Astrocyte (in vitro differentiated cells and primary cell): ENCODE results near the gene TUBB. TPM values are rescaled to one million over a fixed set of nuclear protein-coding genes. Genes with fewer than 3 reads are reported as not detected.
A peak's percentile ranks its signal among the peaks of the same experiment; 100 is the strongest.

ENCODE experiments used
- DNase-seq: peaks from one replicate; pipeline ENCODE4 v3.0.0-alpha.2; 2010; ENCODE audit warnings: low read depth
- FAIRE-seq: peaks from 2 replicates; lab custom pipeline; 2011; peaks lifted over from hg19 to GRCh38; lab: Jason Lieb, UNC
- H2AFZ ChIP-seq: 2 replicates; pipeline ENCODE4 v1.6.0; 2012; ENCODE audit warnings: low read depth, low read length, inconsistent platforms
- H3K27ac ChIP-seq: 2 replicates; pipeline ENCODE4 v1.5.1; 2011; ENCODE audit warnings: low read depth, low read length, inconsistent platforms
- H3K27me3 ChIP-seq: 2 replicates; pipeline ENCODE4 v1.6.0; 2011; ENCODE audit warnings: low read length, inconsistent platforms; ENCODE audit not compliant: insufficient read depth
- H3K36me3 ChIP-seq: 2 replicates; pipeline ENCODE4 v1.5.1; 2011; ENCODE audit warnings: low read length, inconsistent platforms; ENCODE audit not compliant: insufficient read depth
- H3K4me1 ChIP-seq: 2 replicates; pipeline ENCODE4 v1.5.1; 2011; ENCODE audit warnings: low read length, inconsistent platforms; ENCODE audit not compliant: insufficient read depth
- H3K4me2 ChIP-seq: 2 replicates; pipeline ENCODE4 v1.6.0; 2012; ENCODE audit warnings: low read length, inconsistent platforms
- H3K4me3 ChIP-seq: 2 replicates; pipeline ENCODE4 v1.5.1; 2011; ENCODE audit warnings: low read depth, mild to moderate bottlenecking, low read length, inconsistent platforms; ENCODE audit not compliant: insufficient read depth
- H3K79me2 ChIP-seq: 2 replicates; pipeline ENCODE4 v1.6.0; 2012; ENCODE audit warnings: mild to moderate bottlenecking, low read length, inconsistent platforms; ENCODE audit not compliant: insufficient read depth
- H3K9ac ChIP-seq: 2 replicates; pipeline ENCODE4 v1.6.0; 2012; ENCODE audit warnings: mild to moderate bottlenecking, low read length, inconsistent platforms
- H3K9me3 ChIP-seq: 2 replicates; pipeline ENCODE4 v1.5.1; 2012; ENCODE audit warnings: low read depth, mild to moderate bottlenecking, low read length, inconsistent platforms; ENCODE audit not compliant: insufficient read depth
- H4K20me1 ChIP-seq: 2 replicates; pipeline ENCODE4 v1.6.0; 2012; ENCODE audit warnings: low read length, inconsistent platforms; ENCODE audit not compliant: insufficient read depth
- H3K27ac Mint-ChIP-seq: one replicate; pipeline ENCODE4 v1.8.0; 2021; ENCODE audit warnings: mild to moderate bottlenecking, mixed read lengths; ENCODE audit not compliant: unreplicated experiment
- H3K27me3 Mint-ChIP-seq: one replicate; pipeline ENCODE4 v1.8.0; 2021; ENCODE audit warnings: low read depth, mixed read lengths; ENCODE audit not compliant: unreplicated experiment
- H3K36me3 Mint-ChIP-seq: one replicate; pipeline ENCODE4 v1.8.0; 2021; ENCODE audit warnings: low read depth, mixed read lengths; ENCODE audit not compliant: unreplicated experiment
- H3K4me1 Mint-ChIP-seq: one replicate; pipeline ENCODE4 v1.8.0; 2021; ENCODE audit warnings: low read depth, mixed read lengths; ENCODE audit not compliant: unreplicated experiment
- H3K4me3 Mint-ChIP-seq: one replicate; pipeline ENCODE4 v1.8.0; 2021; ENCODE audit warnings: mild to moderate bottlenecking, moderate library complexity, mixed read lengths; ENCODE audit not compliant: unreplicated experiment
- H3K9me3 Mint-ChIP-seq: one replicate; pipeline ENCODE4 v1.8.0; 2021; ENCODE audit warnings: mild to moderate bottlenecking, mixed read lengths; ENCODE audit not compliant: unreplicated experiment
- CTCF ChIP-seq: IDR thresholded peaks from 2 replicates; pipeline ENCODE4 v1.5.1; 2011; ENCODE audit warnings: low read depth, mild to moderate bottlenecking, inconsistent platforms, low read length, moderate library complexity; ENCODE audit not compliant: insufficient read depth
- EZH2 ChIP-seq: IDR thresholded peaks from 2 replicates; pipeline ENCODE4 v1.6.1; 2012; ENCODE audit warnings: mild to moderate bottlenecking, low read length, inconsistent platforms; ENCODE audit not compliant: insufficient read depth
- total RNA-seq: library from RNA; stranded (reverse); gene quantifications from 2 replicates; pipeline ENCODE4 v1.2.1, GENCODE V29; 2021

Gene TUBB
- total RNA-seq, 1 donor from 2014 or later: 887 TPM

DNA sequence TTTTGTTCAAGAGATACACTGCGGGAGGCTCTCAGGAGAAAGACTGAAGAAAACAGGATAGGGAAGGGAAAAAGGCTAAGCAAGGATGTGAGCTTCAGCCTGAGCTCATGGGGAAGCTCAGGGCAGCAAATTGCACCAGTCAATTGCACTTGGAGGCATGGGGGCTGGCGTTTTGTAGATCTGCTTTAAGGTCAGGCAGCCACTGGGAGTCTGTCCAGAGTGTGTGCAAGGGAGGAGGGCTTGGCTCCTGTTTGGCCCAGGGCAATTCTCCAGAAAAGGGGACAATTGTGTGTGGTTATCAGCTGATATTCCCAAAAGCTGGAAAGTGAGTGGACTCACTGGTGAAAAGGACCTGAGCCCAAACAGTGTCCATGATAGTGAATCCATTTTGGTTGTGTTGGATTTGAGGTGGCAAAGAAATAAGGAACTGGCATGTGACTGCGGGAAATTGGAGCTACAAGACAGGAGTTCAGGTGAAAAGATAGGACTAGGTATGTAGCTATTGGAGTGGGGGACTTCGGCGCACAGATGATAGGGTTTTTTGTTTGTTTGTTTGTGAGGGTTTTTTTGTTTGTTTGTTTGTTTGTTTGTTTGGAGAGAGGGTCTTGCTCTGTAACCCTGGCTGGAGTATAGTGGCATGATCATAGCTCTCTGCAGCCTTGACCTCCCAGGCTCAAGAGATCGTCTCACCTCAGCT is 46.5 kb downstream of the TUBB start:
- no peak overlapping the region for H3K4me3 Mint-ChIP-seq
- Histone ChIP-seq H4K20me1 (no peaks in the 10 kb centered on the region), H3K4me1 (peaks cover 47% of the 10 kb centered on the region), H2AFZ (no peak overlapping the region), H3K36me3 (no peaks in the 10 kb centered on the region), H3K79me2 (no peaks in the 10 kb centered on the region), H3K27ac (no peak overlapping the region), H3K27me3 (no peaks in the 10 kb centered on the region), H3K9me3 (no peaks in the 10 kb centered on the region), H3K4me2 (no peak overlapping the region), H3K9ac (peak overlapping the region; percentile 1), H3K4me3 (no peak overlapping the region)
- no peaks in the 10 kb centered on the region for H3K27me3 Mint-ChIP-seq
- H3K36me3 Mint-ChIP-seq: peaks cover 6% of the 10 kb centered on the region
- FAIRE-seq: no peak
- peak overlapping the region; percentile 76 for H3K27ac Mint-ChIP-seq
- TF ChIP-seq CTCF (no peak), EZH2 (no peak)
- H3K9me3 Mint-ChIP-seq: no peaks in the 10 kb centered on the region
- H3K4me1 Mint-ChIP-seq: peaks cover 58% of the 10 kb centered on the region
- DNase-seq: no peak

DNA sequence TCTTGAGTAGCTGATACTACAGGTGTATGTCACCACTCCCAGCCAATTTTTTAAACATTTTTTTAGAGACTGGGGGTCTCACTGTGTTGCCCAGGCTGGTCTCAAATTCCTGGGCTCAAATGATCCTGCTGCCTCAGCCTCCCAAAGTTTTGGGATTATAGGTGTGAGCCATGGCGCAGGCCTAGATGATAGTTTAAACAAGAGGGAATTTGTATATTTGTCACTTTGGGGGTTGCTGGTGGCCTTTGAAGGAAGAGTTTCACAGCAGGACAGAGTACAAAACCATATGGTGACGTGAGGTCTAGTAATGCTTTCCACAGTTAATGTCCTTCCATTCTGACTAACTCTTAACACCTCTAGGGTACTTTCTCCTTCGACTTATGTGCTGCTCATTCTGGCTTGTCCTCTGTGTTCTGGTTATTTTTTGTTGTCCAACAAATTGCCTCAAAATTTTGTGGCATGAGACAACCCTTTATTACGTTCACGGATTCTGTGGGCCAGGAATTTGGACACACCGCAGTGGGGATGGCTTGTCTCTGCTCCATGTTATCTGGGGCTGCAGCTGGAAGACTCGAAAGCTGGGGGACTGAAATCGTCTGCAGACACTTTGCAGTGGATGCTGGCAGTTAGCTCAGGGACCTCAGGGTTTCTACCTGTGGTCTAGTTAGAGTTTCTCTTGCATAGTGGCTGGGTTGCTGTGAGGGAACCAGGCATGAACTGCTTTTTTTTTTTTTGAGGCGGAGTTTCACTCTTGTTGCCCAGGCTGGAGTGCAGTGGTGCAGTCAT is 47.2 kb downstream of the TUBB start:
- Histone ChIP-seq H3K27me3 (no peaks in the 10 kb centered on the region), H3K9ac (no peak overlapping the region), H3K4me2 (no peak overlapping the region), H2AFZ (no peak overlapping the region), H3K9me3 (no peaks in the 10 kb centered on the region), H3K36me3 (no peaks in the 10 kb centered on the region), H3K4me3 (no peak overlapping the region), H3K27ac (no peak overlapping the region), H3K4me1 (peaks cover 47% of the 10 kb centered on the region), H4K20me1 (no peaks in the 10 kb centered on the region), H3K79me2 (no peaks in the 10 kb centered on the region)
- DNase-seq (no peak), FAIRE-seq (no peak)
- peaks cover 6% of the 10 kb centered on the region for H3K36me3 Mint-ChIP-seq
- peaks cover 56% of the 10 kb centered on the region for H3K4me1 Mint-ChIP-seq
- H3K4me3 Mint-ChIP-seq: no peak overlapping the region
- no peaks in the 10 kb centered on the region for H3K9me3 Mint-ChIP-seq
- H3K27ac Mint-ChIP-seq: peak overlapping the region; percentile 71
- TF ChIP-seq CTCF: no peak
- no peaks in the 10 kb centered on the region for H3K27me3 Mint-ChIP-seq

GRCh38 chr6:30767944-30768301 is 47.8 kb downstream of the TUBB start:
- no peak overlapping the region for H3K4me3 Mint-ChIP-seq
- DNase-seq: no peak
- Histone ChIP-seq H2AFZ (no peak overlapping the region), H3K4me2 (no peak overlapping the region), H3K79me2 (no peaks in the 10 kb centered on the region), H3K27me3 (no peaks in the 10 kb centered on the region), H3K4me1 (peaks cover 47% of the 10 kb centered on the region), H4K20me1 (no peaks in the 10 kb centered on the region), H3K4me3 (no peak overlapping the region), H3K36me3 (no peaks in the 10 kb centered on the region), H3K9me3 (no peaks in the 10 kb centered on the region), H3K27ac (peak overlapping the region; percentile 99), H3K9ac (no peak overlapping the region)
- FAIRE-seq: no peak
- peaks cover 6% of the 10 kb centered on the region for H3K36me3 Mint-ChIP-seq
- H3K4me1 Mint-ChIP-seq: peaks cover 56% of the 10 kb centered on the region
- H3K27ac Mint-ChIP-seq: peak overlapping the region; percentile 99
- TF ChIP-seq CTCF (no peak), EZH2 (no peak)
- no peaks in the 10 kb centered on the region for H3K9me3 Mint-ChIP-seq
- no peaks in the 10 kb centered on the region for H3K27me3 Mint-ChIP-seq
